Ectodermal cell (in vitro differentiated cells): ENCODE results near the gene OTOP2.
"Not testable (repeated sequence)": the region's sequence is repeated elsewhere in the genome, so short reads cannot be mapped to it uniquely, and the experiment has no call there.

Source experiments
- H3K27ac ChIP-seq: 2 replicates; pipeline ENCODE4 v1.7.0; 2013; ENCODE audit warnings: mild to moderate bottlenecking, low read depth, low read length; ENCODE audit not compliant: insufficient read depth, poor library complexity, severe bottlenecking
- H3K27me3 ChIP-seq: 2 replicates; pipeline ENCODE4 v1.7.0; 2013; ENCODE audit warnings: mild to moderate bottlenecking, low read length; ENCODE audit not compliant: insufficient read depth, control insufficient read depth, poor library complexity, severe bottlenecking
- H3K36me3 ChIP-seq: one replicate; pipeline ENCODE4 v1.7.0; 2013; ENCODE audit warnings: low read length; ENCODE audit not compliant: control insufficient read depth, insufficient read depth
- H3K4me1 ChIP-seq: one replicate; pipeline ENCODE4 v1.7.0; 2013; ENCODE audit warnings: low read length; ENCODE audit not compliant: control insufficient read depth, insufficient read depth
- H3K4me3 ChIP-seq: 2 replicates; pipeline ENCODE4 v1.7.0; 2013; ENCODE audit warnings: low read depth, low read length, control low read depth; ENCODE audit not compliant: insufficient read depth
- H3K9me3 ChIP-seq: 2 replicates; pipeline ENCODE4 v1.7.0; 2013; ENCODE audit warnings: mild to moderate bottlenecking, low read length, moderate library complexity; ENCODE audit not compliant: control insufficient read depth
- WGBS, 2 experiments: methylation state at CpG; one replicate each; pipeline ENCODE4 v1.1.7; 2013; ENCODE audit warnings: missing lambda C conversion rate in 2 of 2; 5-methylcytosine and 5-hydroxymethylcytosine counted together

Gene OTOP2

DNA sequence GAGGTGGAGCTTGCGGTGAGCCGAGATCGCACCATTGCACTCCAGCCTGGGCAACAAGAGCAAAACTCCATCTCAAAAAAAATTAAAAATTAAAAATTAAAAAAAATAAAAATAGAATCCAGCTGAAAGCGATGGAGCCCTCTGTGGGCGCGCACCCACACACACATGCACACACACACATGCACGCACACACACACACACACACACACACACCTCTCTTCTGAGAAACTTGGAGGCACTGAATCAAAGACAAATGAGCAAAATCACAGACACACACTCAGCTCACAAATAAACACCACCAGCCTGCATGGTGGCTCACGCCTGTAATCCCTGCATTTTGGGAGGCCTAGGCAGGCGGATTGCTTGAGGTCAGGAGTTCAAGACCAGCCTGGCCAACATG is 21.0 kb upstream of the OTOP2 start:
- peaks cover 3% of the 10 kb centered on the region for H3K27me3 ChIP-seq
- WGBS, 2 experiments = 87 to 90% methylated on average over 9 of the region's 9 CpGs
- no peaks in the 10 kb centered on the region for H3K9me3 ChIP-seq
- H3K36me3 ChIP-seq = no peaks in the 10 kb centered on the region
- no peak overlapping the region for H3K4me3 ChIP-seq
- H3K27ac ChIP-seq = no peak overlapping the region
- H3K4me1 ChIP-seq = no peaks in the 10 kb centered on the region

DNA sequence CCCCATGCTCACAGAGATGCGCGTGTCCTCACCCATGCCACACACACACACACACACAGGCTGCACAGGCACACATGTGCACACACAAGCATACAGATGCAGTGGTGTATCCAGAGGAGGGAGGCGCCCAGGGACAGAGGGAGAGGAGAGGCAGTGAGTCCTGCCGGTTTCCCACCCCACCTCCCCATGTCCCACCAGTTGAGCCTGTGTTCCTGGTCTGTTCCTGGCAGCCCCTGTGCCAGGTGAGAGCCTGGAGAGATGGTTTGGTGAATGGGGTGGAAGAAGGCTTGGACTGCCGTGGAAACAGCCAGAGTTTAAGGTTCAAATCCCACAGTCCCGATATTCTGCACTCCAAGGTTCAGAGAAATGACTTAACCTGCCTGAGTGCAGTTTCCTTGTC is 20.4 kb upstream of the OTOP2 start:
- WGBS, 2 experiments = 87 to 91% methylated on average over 6 of the region's 6 CpGs
- H3K4me1 ChIP-seq = no peaks in the 10 kb centered on the region
- no peaks in the 10 kb centered on the region for H3K36me3 ChIP-seq
- H3K9me3 ChIP-seq = no peaks in the 10 kb centered on the region
- no peak overlapping the region for H3K4me3 ChIP-seq
- no peak overlapping the region for H3K27ac ChIP-seq
- peaks cover 3% of the 10 kb centered on the region for H3K27me3 ChIP-seq

DNA sequence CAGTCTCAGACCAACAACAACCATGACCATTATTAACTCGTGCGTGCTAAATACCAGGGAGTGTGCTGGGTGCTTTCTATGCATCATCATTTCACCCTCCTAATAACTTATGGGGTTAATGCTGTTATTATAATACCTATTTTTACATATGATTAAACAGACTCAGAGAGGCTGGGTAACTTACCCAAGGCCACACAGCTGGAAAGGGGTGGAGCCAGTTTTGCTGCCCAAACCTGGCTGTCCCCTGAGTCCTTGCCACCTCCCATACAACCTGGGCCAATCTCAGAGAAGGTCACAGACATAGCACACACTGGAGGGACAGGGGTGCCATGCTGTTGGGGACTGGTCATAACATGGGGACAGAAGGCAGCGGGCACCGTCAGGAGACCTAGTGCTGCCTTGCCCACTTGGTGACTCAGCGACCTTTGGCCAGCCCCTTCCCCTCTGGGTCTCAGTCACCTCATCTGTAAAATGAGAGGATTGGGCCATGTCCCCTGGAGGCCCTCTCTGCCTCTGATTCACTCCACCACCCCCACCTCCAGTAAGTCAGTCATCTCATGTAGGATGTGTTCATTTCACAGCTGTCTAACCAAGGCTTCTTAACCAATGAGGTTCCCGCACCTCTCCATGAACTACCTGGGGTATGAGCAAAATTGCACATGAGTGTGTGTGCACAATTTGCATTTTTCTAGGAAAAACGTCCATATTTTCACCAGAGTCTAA is 19.2 kb upstream of the OTOP2 start:
- no peaks in the 10 kb centered on the region for H3K36me3 ChIP-seq
- H3K9me3 ChIP-seq = no peaks in the 10 kb centered on the region
- H3K4me3 ChIP-seq = no peak overlapping the region
- H3K27ac ChIP-seq = no peak overlapping the region
- no peaks in the 10 kb centered on the region for H3K4me1 ChIP-seq
- H3K27me3 ChIP-seq = peaks cover 3% of the 10 kb centered on the region
- WGBS, 2 experiments = 84 to 91% methylated on average over 7 of the region's 7 CpGs

DNA sequence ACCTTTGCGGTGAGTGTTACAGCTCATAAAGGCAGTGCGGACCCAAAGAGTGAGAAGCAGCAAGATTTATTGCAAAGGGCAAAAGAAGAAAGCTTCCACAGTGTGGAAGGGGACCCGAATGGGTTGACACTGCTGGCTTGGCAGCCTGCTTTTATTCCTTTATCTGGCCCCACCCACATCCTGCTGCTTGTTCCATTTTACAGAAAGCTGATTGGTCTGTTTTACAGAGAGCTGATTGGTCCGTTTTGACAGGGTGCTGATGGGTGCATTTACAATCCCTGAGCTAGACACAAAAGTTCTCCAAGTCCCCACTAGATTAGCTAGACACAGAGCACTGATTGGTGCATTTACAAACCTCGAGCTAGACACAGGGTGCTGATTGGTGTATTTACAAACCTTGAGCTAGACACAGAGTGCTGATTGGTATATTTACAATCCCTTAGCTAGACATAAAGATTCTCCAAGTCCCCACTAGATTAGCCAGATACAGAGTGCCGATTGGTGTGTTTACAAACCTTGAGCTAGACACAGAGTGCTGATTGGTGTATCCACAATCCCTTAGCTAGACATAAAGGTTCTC is 17.8 kb upstream of the OTOP2 start:
- not testable (repeated sequence) for H3K4me1 ChIP-seq, H3K4me3 ChIP-seq, H3K27ac ChIP-seq, H3K27me3 ChIP-seq, H3K36me3 ChIP-seq, H3K9me3 ChIP-seq
- 88 to 94% methylated on average over 6 of the region's 6 CpGs for WGBS, 2 experiments

DNA sequence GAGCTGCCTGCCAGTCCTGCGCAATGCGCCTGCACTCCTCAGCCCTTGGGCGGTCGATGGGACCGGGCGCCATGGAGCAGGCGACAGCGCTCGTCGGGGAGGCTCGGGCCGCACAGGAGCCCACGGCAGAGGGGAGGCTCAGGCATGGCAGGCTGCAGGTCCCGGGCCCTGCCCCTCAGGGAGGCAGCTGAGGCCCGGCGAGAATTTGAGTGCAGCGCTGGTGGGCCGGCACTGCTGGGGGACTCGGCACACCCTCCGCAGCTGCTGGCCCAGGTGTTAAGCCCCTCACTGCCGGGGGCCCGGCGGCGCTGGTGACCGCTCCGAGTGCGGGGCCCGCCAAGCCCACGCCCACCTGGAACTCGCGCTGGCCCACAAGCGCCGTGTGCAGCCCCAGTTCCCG is 17.1 kb upstream of the OTOP2 start:
- Histone ChIP-seq H3K9me3 (no peaks in the 10 kb centered on the region), H3K4me1 (no peaks in the 10 kb centered on the region), H3K27me3 (no peaks in the 10 kb centered on the region), H3K36me3 (no peaks in the 10 kb centered on the region), H3K4me3 (no peak overlapping the region), H3K27ac (no peak overlapping the region)
- WGBS, 2 experiments = 95 to 96% methylated on average over 34 of the region's 34 CpGs

DNA sequence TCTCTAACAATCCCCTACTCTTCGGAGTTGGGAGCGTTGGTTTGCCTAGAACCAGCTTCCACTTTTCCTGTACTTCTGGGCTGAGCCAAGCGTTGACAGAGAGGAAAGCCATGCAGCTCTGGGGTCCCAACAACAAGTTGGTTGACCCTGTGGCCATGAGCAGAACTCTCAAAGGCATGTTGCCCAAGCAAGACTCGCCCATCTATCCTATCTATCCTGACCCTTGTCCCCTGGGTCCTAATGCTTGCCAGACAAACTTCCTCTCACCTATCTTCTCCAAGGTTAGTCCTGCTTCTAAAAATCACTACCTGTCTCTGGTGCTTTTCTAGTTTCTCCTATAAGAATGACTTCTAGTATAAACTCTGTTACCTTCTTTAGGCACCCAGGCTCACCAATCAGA is 15.0 kb upstream of the OTOP2 start:
- H3K36me3 ChIP-seq, H3K4me3 ChIP-seq, H3K27ac ChIP-seq, H3K27me3 ChIP-seq, H3K4me1 ChIP-seq, H3K9me3 ChIP-seq: not testable (repeated sequence)
- 61 to 66% methylated on average over 4 of the region's 4 CpGs for WGBS, 2 experiments

DNA sequence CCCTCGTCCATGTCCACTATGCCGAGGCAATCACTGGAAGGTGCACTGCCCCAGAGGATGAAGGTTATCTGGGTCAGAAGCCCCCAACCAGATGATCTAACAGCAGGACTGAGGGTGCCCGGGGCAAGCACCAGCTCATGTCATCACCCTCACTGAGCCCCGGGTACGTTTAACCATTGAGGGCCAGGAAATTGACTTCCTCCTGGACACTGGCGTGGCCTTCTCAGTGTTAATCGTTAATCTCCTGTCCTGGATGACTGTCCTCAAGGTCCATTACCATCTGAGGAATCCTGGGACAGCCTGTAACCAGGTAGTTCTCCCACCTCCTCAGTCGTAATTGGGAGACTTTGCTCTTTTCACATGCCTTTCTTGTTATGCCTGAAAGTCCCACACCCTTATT is 12.7 kb upstream of the OTOP2 start:
- not testable (repeated sequence) for H3K9me3 ChIP-seq, H3K27me3 ChIP-seq, H3K4me1 ChIP-seq, H3K36me3 ChIP-seq, H3K27ac ChIP-seq, H3K4me3 ChIP-seq
- WGBS, 2 experiments = 92 to 96% methylated on average over 8 of the region's 8 CpGs

DNA sequence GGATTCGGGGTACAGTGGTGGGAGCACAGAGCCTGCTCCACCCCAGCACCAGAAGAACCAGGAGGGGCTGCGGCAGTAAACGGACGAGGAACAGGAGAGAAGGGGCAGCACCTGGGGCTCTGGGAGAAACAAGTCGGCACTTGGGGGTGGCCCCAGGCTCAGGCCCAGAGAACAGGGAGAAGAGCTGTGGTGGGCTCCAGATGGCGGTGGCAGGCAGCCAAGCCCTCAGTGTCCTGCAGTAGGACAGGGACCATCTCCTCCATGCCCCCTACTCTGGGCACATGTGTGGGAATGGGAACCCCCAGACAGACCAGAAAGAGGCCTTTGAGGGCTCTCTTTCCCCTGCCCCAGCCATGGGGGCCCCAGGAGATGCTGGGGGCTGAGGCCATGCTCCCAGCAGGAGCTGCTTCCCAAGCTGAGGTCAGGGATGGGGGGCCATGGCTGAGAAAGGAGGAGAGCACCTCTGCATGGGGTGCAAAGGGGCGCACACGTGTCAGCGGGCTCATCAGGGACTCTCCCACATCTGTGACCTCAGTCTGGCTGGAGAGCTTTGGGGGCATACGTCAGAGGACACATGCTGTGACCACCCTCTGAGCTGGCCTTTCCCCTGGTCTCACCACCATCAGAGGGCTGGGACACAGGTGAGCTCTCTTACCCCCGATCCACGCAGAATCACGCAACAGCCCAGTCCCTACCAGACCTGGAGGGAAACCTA is 7.8 kb upstream of the OTOP2 start:
- Histone ChIP-seq H3K4me1 (peaks cover 5% of the 10 kb centered on the region), H3K36me3 (no peaks in the 10 kb centered on the region), H3K9me3 (no peaks in the 10 kb centered on the region), H3K4me3 (no peak overlapping the region), H3K27ac (no peak overlapping the region), H3K27me3 (no peaks in the 10 kb centered on the region)
- 89 to 91% methylated on average over 13 of the region's 13 CpGs for WGBS, 2 experiments

DNA sequence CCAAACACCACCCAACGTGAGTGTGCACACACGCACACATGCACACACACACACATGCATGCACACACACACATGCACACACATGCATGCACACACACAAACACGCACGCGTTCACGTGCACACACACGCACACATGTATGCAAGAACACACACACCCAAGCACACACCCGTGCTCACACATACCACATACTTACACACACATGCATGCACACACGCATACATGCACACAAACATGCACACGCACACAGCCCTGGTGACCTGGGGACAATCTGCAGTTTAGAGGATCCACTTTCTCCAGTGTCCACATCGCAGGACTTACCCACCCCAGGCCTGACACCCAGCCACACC is 7.2 kb upstream of the OTOP2 start:
- Histone ChIP-seq H3K27ac (no peak overlapping the region), H3K4me1 (peaks cover 6% of the 10 kb centered on the region), H3K27me3 (peaks cover 4% of the 10 kb centered on the region), H3K36me3 (no peaks in the 10 kb centered on the region), H3K9me3 (no peaks in the 10 kb centered on the region), H3K4me3 (no peak overlapping the region)
- 94 to 95% methylated on average over 11 of the region's 11 CpGs for WGBS, 2 experiments

DNA sequence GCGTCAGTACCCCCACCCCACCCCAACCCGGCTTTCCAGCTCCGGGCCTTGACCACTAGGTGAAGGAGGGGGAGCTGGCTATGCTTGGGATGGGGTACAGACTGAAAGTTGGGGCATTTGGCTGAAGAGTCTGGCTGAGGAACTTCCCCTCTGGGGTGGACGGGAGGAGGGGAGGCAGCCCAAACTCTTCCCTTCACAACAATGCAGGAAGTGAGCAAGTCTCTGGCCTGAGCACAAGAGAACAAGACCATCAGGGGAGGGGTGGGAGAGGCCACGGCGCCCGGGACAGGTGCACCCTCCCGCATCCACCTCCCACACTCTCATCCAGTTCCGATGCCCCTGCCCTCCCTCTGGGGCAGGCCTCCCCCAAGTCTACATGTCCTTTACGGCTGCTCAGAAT is 6.6 kb upstream of the OTOP2 start:
- H3K9me3 ChIP-seq = no peaks in the 10 kb centered on the region
- H3K27ac ChIP-seq = no peak overlapping the region
- no peak overlapping the region for H3K4me3 ChIP-seq
- WGBS, 2 experiments = 84% methylated on average over 10 of the region's 10 CpGs
- peaks cover 6% of the 10 kb centered on the region for H3K4me1 ChIP-seq
- peaks cover 8% of the 10 kb centered on the region for H3K27me3 ChIP-seq
- H3K36me3 ChIP-seq = no peaks in the 10 kb centered on the region
